GM21423 (cell line): ENCODE results near the gene TMEM138.

Experiments used
- ATAC-seq: cut with Tn5 transposase; IDR thresholded peaks from one replicate; pipeline ENCODE4 v1.9.1; 2021; ENCODE audit warnings: mild to moderate bottlenecking, moderate library complexity; ENCODE audit not compliant: unreplicated experiment

Gene TMEM138

DNA sequence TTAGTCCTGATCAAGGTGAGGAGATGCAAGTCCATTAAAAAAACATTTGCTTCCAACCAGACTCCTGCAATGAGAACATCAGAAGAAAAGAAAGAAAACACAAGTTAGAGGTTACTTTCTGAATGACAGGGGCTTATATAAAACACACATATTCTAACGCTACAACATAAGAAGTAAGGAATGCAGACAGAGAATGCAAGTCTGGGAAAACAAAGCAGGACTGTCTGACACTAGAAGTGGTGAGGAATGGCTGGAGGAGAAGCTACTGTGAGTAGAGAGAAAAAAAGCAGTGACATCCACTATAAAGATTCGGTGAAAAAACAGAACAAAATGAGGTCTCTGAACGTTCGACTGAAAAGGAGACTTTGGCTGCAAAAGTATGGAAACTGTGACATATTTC lies 42.5 kb downstream of the TMEM138 start:
- no peak for ATAC-seq

DNA sequence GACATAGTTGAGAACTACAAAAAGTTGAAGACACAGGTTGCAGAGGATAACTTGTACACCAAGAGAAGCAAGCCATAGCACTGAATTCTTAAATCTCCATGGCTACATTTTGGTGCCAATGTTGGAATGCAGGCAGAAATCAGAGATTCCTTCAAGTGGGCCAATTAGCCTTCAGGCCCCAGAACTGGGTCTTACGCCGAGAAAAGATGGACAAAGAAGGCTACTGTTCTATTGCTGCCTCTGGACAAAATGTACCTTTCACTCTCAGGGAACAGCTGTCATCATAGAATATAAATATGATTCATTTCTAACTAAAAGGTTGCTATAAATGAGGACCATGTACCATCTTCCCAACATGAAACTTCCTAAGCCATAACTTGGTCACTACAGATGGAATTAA lies 43.9 kb downstream of the TMEM138 start:
- no peak for ATAC-seq

DNA sequence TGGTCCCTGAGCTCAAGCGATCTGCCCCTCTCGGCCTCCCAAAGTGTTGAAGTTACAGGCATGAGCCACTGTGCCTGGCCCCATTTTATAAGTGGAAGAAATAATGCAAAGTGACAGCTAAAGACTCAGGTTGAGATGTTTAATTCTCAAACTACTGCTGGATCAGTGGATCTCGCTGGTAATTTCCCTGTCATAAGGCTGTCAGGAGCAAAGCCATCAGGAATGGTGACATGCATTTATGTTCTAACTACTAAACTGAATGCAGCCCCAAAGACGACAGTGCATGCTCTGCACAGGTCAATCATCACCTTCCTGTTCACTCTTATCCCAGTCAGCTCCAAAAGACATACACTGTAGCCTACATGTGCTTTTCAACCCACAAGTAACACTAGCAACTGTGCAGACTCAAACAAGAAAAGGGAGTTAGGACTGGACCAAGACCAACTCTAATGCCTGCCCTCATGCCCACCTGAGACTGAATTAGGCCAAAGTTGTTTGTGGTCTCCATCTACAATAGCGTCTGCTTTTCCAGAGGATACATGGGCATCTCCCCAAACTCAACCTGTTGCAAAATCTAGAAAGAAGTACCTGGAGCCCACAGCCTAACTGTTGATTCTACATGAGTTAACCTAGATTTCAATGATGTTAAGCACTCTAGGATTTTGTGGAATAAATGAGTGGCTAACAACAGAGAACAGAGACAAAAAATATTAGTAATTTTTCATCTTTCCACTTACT lies 45.0 kb downstream of the TMEM138 start:
- no peak for ATAC-seq

DNA sequence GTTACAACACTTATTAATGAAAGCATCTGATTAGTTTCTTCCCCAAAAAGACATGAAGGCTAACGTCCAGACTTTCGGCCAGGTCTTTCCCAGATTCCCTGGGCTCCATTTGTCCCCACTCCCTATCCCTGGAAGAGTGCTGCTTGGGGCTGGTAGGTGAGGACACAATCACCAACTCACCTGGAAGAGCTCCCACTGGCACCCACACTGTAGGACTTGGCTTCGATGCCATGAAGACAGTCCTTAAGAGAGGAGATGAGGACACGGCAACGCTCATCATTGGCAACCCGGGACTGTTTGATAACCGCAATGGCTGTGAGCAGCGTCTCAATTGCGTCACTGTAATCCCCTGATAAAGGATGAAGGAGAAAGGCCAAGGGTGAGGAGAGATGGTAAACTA lies 49.4 kb downstream of the TMEM138 start:
- ATAC-seq, result no peak

DNA sequence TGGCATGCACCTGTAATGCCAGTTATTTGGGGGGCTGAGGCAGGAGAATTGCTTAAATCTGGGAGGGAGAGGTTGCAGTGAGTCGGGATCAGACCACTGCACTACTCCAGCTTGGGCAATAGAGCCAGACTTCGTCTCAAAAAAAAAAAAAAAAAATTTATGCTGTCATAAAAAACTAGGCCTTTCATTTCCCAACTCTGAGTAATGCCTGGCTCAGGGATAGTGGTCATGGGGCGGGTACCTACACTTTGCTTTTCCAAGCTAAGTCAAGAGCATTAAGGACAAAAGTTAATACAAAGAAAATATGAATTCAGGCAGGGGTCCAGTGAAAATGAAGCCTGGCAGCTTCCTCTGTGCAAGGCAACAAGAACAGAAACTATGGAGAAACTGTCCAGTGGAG lies 51.3 kb downstream of the TMEM138 start:
- ATAC-seq, result no peak

DNA sequence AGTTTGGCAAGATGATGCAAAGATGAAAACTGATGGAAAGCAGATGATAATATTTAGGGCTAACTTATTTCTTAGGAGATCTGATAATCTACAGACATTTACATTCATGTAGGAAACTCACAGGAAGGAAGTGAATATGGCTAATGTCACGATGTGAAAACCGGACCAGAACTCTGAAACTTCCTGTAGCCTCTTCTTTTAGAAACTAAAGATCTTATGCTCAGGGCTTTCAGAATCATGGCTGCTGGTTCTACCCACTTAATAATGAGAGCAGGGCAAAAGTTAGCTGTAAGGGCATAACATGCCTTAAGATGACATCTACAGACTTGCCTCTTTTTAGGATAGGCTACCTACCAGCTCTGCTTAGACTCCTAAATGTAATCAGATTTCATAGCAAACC lies 52.4 kb downstream of the TMEM138 start:
- no peak for ATAC-seq

DNA sequence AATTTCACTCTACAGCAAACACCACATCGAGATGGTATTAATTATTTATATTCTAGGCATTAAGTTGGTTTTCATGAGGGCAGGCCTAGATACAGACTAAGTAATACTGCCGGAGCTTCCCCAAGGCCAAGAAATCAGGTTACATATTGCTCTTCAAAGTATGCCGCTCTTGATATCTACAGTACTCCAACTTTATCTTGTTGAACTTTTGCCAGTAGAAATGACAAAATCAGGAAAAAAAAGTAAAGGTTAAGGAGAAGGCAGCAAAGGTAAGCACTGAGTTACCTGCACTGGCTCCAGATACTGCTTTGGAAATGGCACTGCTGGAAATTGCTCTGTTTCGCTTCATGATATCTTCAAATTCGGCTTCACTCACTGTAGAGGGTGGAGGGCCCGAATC lies 53.2 kb downstream of the TMEM138 start:
- no peak for ATAC-seq

DNA sequence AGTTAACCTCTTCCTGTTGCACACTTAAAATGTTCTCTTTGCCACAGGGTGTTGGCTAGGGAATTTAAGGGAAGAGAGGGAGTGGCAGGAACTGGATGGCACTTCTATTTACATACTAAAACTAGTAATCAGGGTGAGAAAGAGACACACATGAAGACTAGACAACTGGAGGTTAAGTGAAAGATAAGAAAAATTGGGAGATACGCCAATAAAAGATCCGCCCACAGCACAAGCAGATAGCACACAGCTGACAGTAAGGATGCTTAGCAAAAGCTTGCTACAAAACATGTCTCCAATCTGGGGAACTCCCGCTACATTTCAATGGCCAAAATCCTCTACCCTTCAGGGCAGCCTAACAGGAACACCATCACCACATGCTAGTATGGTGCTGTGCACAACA lies 54.8 kb downstream of the TMEM138 start:
- no peak for ATAC-seq

DNA sequence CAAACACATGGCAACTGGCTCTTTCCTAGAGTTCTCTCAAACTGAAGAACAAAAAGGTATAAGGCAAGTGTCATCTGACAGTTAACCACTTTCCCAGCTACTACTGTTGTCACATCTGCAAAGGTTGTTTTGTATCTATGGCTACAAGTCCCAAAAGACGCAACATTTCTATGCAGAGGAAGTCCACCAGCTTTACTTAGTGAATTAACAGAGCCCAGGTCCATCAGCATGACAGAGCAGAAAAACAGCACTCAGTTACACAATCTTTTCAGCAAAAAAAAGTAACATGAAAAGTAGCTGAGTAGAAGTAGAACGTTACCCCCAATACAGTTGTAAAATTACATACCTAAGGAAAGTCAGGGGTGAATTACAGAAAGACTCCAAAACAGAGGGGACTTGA lies 55.5 kb downstream of the TMEM138 start:
- ATAC-seq, result no peak

DNA sequence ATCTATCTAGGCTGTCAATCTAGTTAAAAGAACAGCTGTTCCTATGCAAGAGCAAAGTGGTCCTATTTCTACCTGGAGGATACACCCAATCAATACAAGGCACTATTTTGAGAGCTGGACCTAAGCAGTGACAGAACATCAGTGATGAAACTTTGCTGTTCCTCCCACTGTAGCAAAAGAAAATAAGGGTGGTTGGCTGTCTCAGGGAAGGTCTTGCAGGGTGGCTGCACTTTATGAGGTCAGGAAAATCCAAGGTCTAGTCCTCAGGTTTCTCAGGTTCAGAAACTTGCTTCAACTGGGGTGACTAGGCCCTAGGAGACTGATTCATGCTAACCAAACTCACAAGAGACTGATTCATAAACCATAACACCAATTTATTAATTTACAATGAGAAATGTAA lies 56.0 kb downstream of the TMEM138 start:
- ATAC-seq, result no peak
